IMR-90 (cell line): ENCODE results near the gene ANKS3. TPM values are rescaled to one million over a fixed set of nuclear protein-coding genes. Genes with fewer than 3 reads are reported as not detected.

Experiments
- ATAC-seq: fragments of 200-7000 bp; cut with Tn5 transposase; 2 replicates; pipeline ENCODE4 v1.9.1; 2020; ENCODE audit warnings: low read depth, mild to moderate bottlenecking, moderate library complexity
- BruUV-seq: library from RNA; stranded (reverse); fragments of 400-500 nt; replicated peaks from 2 replicates; lab custom pipeline; 2021; lab: Mats Ljungman, UMichigan
- CTCF ChIA-PET: fragments of 300-600 bp; formaldehyde crosslinking; extraction: SDS; loops from one replicate; lab custom pipeline; 2021; ENCODE audit warnings: antibody characterized with exemption; lab: Yijun Ruan, JAX
- POLR2A ChIA-PET: fragments of 300-600 bp; sonication (Branson Sonifier 250); formaldehyde crosslinking; loops from one replicate; lab custom pipeline; 2022; ENCODE audit warnings: antibody characterized with exemption; ENCODE audit not compliant: unreplicated experiment; lab: Charles Lee
- DNase-seq: peaks from one replicate; pipeline ENCODE4 v3.0.0; 2013
- H2AFZ ChIP-seq: replicated peaks from 2 replicates; pipeline ENCODE3; 2013; ENCODE audit warnings: low read length, mild to moderate bottlenecking; ENCODE audit not compliant: poor library complexity
- H2AK5ac ChIP-seq: 2 replicates; pipeline ENCODE4 v1.6.1; 2013; ENCODE audit warnings: low read depth, low read length, inconsistent platforms
- H2AK9ac ChIP-seq: replicated peaks from 2 replicates; pipeline ENCODE3; 2013; ENCODE audit warnings: mild to moderate bottlenecking, low read depth, low read length, moderate library complexity; ENCODE audit not compliant: poor library complexity
- H2BK120ac ChIP-seq: 2 replicates; pipeline ENCODE4 v1.6.1; 2013; ENCODE audit warnings: low read depth, low read length, inconsistent platforms
- H2BK15ac ChIP-seq: 3 replicates; pipeline ENCODE4 v1.6.1; 2013; ENCODE audit warnings: low read depth, low read length, inconsistent platforms
- H2BK20ac ChIP-seq: 2 replicates; pipeline ENCODE4 v1.6.1; 2013; ENCODE audit warnings: low read depth, mild to moderate bottlenecking, inconsistent platforms, low read length, moderate library complexity
- H2BK5ac ChIP-seq: 2 replicates; pipeline ENCODE4 v1.6.1; 2013; ENCODE audit warnings: mild to moderate bottlenecking, low read depth, low read length, inconsistent platforms; ENCODE audit not compliant: poor library complexity, severe bottlenecking
- H3K14ac ChIP-seq: replicated peaks from 2 replicates; pipeline ENCODE4 v1.6.1; 2013; ENCODE audit warnings: low read depth, low read length, inconsistent platforms
- H3K18ac ChIP-seq: 2 replicates; pipeline ENCODE4 v1.6.1; 2013; ENCODE audit warnings: low read depth, low read length, control low read depth
- H3K23ac ChIP-seq: 2 replicates; pipeline ENCODE4 v1.6.1; 2013; ENCODE audit warnings: low read depth, low read length, inconsistent platforms
- H3K27ac ChIP-seq: 2 replicates; pipeline ENCODE4 v1.5.1; 2013; ENCODE audit warnings: mild to moderate bottlenecking, control low read depth, low read length; ENCODE audit not compliant: insufficient read depth
- H3K27me3 ChIP-seq: 2 replicates; pipeline ENCODE4 v1.6.1; 2013; ENCODE audit warnings: low read length; ENCODE audit not compliant: control insufficient read depth, insufficient read depth
- H3K36me3 ChIP-seq: 2 replicates; pipeline ENCODE4 v1.6.1; 2013; ENCODE audit warnings: low read length, mixed read lengths; ENCODE audit not compliant: control insufficient read depth, insufficient read depth
- H3K4ac ChIP-seq: 2 replicates; pipeline ENCODE4 v1.6.1; 2013; ENCODE audit warnings: low read depth, low read length, inconsistent platforms
- H3K4me1 ChIP-seq: 2 replicates; pipeline ENCODE4 v1.6.1; 2013; ENCODE audit warnings: low read length, mixed read lengths; ENCODE audit not compliant: control insufficient read depth, insufficient read depth
- H3K4me2 ChIP-seq: 2 replicates; pipeline ENCODE4 v1.6.1; 2013; ENCODE audit warnings: low read depth, mild to moderate bottlenecking, control low read depth, low read length, moderate library complexity
- H3K4me3 ChIP-seq: 2 replicates; pipeline ENCODE4 v1.5.1; 2013; ENCODE audit warnings: low read depth, mild to moderate bottlenecking, control low read depth, low read length, moderate library complexity; ENCODE audit not compliant: insufficient read depth
- H3K56ac ChIP-seq: 2 replicates; pipeline ENCODE4 v1.6.1; 2013; ENCODE audit warnings: low read length, inconsistent platforms; ENCODE audit not compliant: insufficient read depth; ENCODE audit errors: extremely low read depth
- H3K79me1 ChIP-seq, 2 experiments: 2 replicates each; pipeline ENCODE4 v1.6.1; 2013; ENCODE audit warnings: low read length in 2 of 2, inconsistent platforms in 1 of 2, low read depth in 1 of 2
- H3K9ac ChIP-seq: 2 replicates; pipeline ENCODE4 v1.6.1; 2013; ENCODE audit warnings: low read depth, low read length, control low read depth
- H3K9me1 ChIP-seq: 2 replicates; pipeline ENCODE4 v1.6.1; 2013; ENCODE audit warnings: low read length, inconsistent platforms; ENCODE audit not compliant: insufficient read depth
- H3K9me3 ChIP-seq: 2 replicates; pipeline ENCODE4 v1.6.1; 2013; ENCODE audit warnings: low read length; ENCODE audit not compliant: control insufficient read depth, insufficient read depth
- H4K20me1 ChIP-seq: 2 replicates; pipeline ENCODE4 v1.6.1; 2013; ENCODE audit warnings: low read length, inconsistent platforms; ENCODE audit not compliant: insufficient read depth
- H4K5ac ChIP-seq: 2 replicates; pipeline ENCODE4 v1.6.1; 2013; ENCODE audit warnings: mild to moderate bottlenecking, low read depth, low read length, control low read depth
- H4K8ac ChIP-seq, 2 experiments: 2 replicates each; pipeline ENCODE4 v1.6.1; 2013; ENCODE audit warnings: low read depth in 2 of 2, low read length in 2 of 2, control low read depth in 1 of 2, inconsistent platforms in 1 of 2
- H4K91ac ChIP-seq: 2 replicates; pipeline ENCODE4 v1.6.1; 2013; ENCODE audit warnings: low read depth, low read length, inconsistent platforms; ENCODE audit not compliant: insufficient read depth
- CHD1 ChIP-seq: IDR thresholded peaks from 2 replicates; pipeline ENCODE4 v1.6.1; 2012; ENCODE audit warnings: low read depth, low read length, improper control_type of control experiment
- FOS ChIP-seq: fragments of 150-350 bp; IDR thresholded peaks from 2 replicates; pipeline ENCODE4 v1.6.1; 2016; ENCODE audit warnings: low read depth, low read length
- WGBS, 2 experiments: methylation state at CpG; one replicate each; pipeline versions ENCODE4 v1.1.5 to v1.1.7; 2013; ENCODE audit warnings: missing lambda C conversion rate in 2 of 2; ENCODE audit not compliant: insufficient read length in 1 of 2; ENCODE audit errors: extremely low coverage in 2 of 2; 5-methylcytosine and 5-hydroxymethylcytosine counted together
- dilution Hi-C: fragments of 300-500 bp; cut with HindIII; formaldehyde crosslinking; loops from one replicate; pipeline ENCODE4 v1.14.3; 2018; ENCODE audit warnings: low sequenced_read_pairs; ENCODE audit not compliant: unreplicated experiment
- in situ Hi-C: fragments of 300-500 bp; cut with MboI; formaldehyde crosslinking; loops from 3 replicates; pipeline ENCODE4 v1.14.3; 2019; ENCODE audit warnings: low sequenced_read_pairs, inconsistent platforms, mixed read lengths
- intact Hi-C: fragments of 100-400 bp; cut with micrococcal nuclease; formaldehyde crosslinking; loops from 2 replicates; pipeline ENCODE4 v1.10.0; 2022
- polyA plus RNA-seq, 3 experiments: library from polyadenylated mRNA; depleted of rRNA; stranded (reverse); fragments of >200 nt; gene quantifications; 2 replicates each; pipeline ENCODE4 v1.2.3, GENCODE V29; 2012; ENCODE audit warnings: low replicate concordance in 1 of 3
- total RNA-seq: library from RNA; depleted of rRNA; stranded (reverse); fragments of >200 nt; gene quantifications from 2 replicates; pipeline ENCODE4 v1.2.3, GENCODE V29; 2012
- TF ChIP-seq, protein P1 (sequence below): fragments of 150-350 bp; IDR thresholded peaks from 2 replicates; pipeline ENCODE4 v1.6.1; 2017; ENCODE audit warnings: mild to moderate bottlenecking, antibody characterized with exemption, low read length, low read depth

ANKS3 gene
- total and polyA plus RNA-seq, 2 of the 4 experiments (the other 2 are of a cell fraction): 24.4 to 25.0 TPM

DNA sequence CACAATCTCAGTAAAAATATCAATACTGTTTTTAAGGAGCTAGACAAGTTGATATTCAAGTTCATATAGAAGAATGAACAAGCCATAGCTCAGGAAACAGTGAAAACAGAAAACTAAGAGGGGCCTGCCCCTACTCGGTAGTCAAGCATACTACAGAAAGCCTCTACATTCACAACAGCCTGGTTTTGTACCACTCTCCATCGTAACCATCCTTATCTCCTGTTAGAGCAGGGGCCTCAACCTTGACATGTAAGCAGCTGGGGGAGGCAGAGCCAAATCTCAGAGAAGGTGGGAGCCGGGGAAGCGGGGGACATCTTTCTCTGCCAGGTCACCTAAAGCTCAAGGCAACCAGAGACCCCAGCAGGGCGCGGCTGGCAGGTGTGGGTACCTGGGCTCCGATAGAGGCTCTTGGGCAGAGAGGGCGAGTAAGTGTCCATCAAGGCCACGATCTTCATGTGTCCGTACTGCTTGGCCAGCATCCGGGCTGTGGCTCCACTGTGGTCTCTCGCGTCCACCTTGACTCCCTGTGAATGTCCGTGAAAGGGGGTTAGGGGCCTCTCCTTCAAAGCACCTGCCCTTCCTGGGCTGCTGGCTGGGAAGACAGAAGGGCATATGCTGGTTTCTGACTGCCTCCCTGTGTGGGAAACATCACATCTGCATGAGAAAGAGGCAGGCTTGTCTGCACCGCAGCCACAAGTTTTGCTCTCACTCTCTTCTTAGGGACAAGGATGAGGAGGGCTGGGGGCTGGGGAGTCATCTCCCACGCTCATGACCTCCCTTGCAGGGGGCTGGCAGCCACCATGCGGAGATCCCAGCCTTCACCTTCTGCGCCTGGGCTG, 20.2 kb downstream of the ANKS3 start (continued):
- no peak for TF ChIP-seq CHD1

DNA sequence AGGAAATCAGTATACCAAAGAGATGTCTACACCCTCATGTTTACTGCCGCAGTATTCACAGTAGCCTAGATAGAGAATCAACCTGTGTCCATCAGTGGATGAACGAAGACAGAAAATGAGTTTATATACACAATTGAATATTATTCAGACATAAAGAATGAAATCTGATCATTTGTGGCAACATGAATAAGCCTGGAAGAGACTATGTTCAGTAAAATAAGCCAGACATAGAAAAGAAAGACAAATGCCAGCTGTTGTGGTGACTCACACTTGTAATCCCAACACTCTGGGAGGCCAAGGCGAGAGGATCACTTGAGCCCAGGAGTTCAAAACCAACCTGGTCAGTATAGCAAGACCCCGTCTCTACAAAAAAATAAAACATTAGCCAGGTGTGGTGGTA, 24.6 kb downstream of the ANKS3 start:
- BruUV-seq: no TSS peak
- in situ Hi-C loops (no loop called here), intact Hi-C loops (no loop called here), dilution Hi-C loops (no loop called here)
- H4K91ac ChIP-seq: no peak overlapping the region
- H3K56ac ChIP-seq: no peak overlapping the region
- no peak overlapping the region for H3K23ac ChIP-seq
- no CpG with 5 or more reads among the region's 4 CpGs for WGBS, 2 experiments
- no peaks in the 10 kb centered on the region for H3K27me3 ChIP-seq
- no peak overlapping the region for H3K4me2 ChIP-seq
- H4K20me1 ChIP-seq: peaks cover 10% of the 10 kb centered on the region; the same call in 1 of the 2 replicates
- H3K18ac ChIP-seq: no peak overlapping the region
- peak overlapping the region; percentile 29; the same call in 1 of the 2 replicates for H3K27ac ChIP-seq
- peaks cover 3 to 26% of the 10 kb centered on the region in 2 experiments; a peak in 2 of 4 replicates for H3K79me1 ChIP-seq
- POLR2A ChIA-PET: no interaction called here
- H3K4me3 ChIP-seq: no peak overlapping the region
- H3K36me3 ChIP-seq: peaks cover 34% of the 10 kb centered on the region
- CTCF ChIA-PET: no interaction called here
- TF ChIP-seq, protein P1, sequence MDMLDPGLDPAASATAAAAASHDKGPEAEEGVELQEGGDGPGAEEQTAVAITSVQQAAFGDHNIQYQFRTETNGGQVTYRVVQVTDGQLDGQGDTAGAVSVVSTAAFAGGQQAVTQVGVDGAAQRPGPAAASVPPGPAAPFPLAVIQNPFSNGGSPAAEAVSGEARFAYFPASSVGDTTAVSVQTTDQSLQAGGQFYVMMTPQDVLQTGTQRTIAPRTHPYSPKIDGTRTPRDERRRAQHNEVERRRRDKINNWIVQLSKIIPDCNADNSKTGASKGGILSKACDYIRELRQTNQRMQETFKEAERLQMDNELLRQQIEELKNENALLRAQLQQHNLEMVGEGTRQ: no peak
- peak; percentile 55 for TF ChIP-seq FOS
- H3K9me3 ChIP-seq: no peaks in the 10 kb centered on the region
- peak; percentile 84 for DNase-seq
- H3K14ac ChIP-seq: no peak overlapping the region
- no peak overlapping the region for H2AFZ ChIP-seq
- peaks cover 3% of the 10 kb centered on the region; the same call in 1 of the 2 replicates for H3K9me1 ChIP-seq
- no peak overlapping the region for H4K8ac ChIP-seq
- ATAC-seq: peak; percentile 93
- H3K4me1 ChIP-seq: no peaks in the 10 kb centered on the region
- H4K5ac ChIP-seq: no peak overlapping the region
- H2BK20ac ChIP-seq: no peak overlapping the region
- H2AK9ac ChIP-seq: no peak overlapping the region
- no peak overlapping the region for H2BK15ac ChIP-seq
- no peak overlapping the region for H3K9ac ChIP-seq
- no peak overlapping the region for H2BK120ac ChIP-seq
- H3K4ac ChIP-seq: no peak overlapping the region
- H2AK5ac ChIP-seq: no peak overlapping the region
- peak overlapping the region; percentile 36 for H2BK5ac ChIP-seq
